Hepatocyte (in vitro differentiated cells): ENCODE data around the gene IDUA. TPM values are rescaled to one million over a fixed set of nuclear protein-coding genes. Genes with fewer than 3 reads are reported as not detected.

ENCODE experiments used
- DNase-seq: peaks from one replicate; pipeline ENCODE4 v3.0.0-alpha.2; 2016; ENCODE audit warnings: low spot score
- H2AFZ ChIP-seq: fragments of 200-600 bp; sonication (generic); 2 replicates; pipeline ENCODE4 v1.6.0; 2016; ENCODE audit warnings: antibody characterized with exemption, mild to moderate bottlenecking
- H3K27ac ChIP-seq: fragments of 200-600 bp; sonication (generic); 2 replicates; pipeline ENCODE4 v1.5.1; 2016; ENCODE audit warnings: mild to moderate bottlenecking
- H3K27me3 ChIP-seq: fragments of 200-600 bp; sonication (generic); 2 replicates; pipeline ENCODE4 v1.6.1; 2016
- H3K36me3 ChIP-seq: fragments of 200-600 bp; sonication (generic); replicated peaks from 2 replicates; pipeline ENCODE4 v1.5.1; 2016; ENCODE audit warnings: low read depth; ENCODE audit not compliant: insufficient read depth
- H3K4me1 ChIP-seq: fragments of 200-600 bp; sonication (generic); 2 replicates; pipeline ENCODE4 v1.5.1; 2016; ENCODE audit warnings: mild to moderate bottlenecking, moderate library complexity; ENCODE audit not compliant: insufficient read depth
- H3K4me2 ChIP-seq: fragments of 200-600 bp; sonication (generic); 2 replicates; pipeline ENCODE4 v1.6.0; 2016
- H3K4me3 ChIP-seq: fragments of 200-600 bp; sonication (generic); 2 replicates; pipeline ENCODE4 v1.5.1; 2016; ENCODE audit warnings: mild to moderate bottlenecking
- H3K79me2 ChIP-seq: fragments of 200-600 bp; sonication (generic); 2 replicates; pipeline ENCODE4 v1.6.0; 2017; ENCODE audit warnings: mild to moderate bottlenecking
- H3K9me2 ChIP-seq: fragments of 200-600 bp; sonication (generic); replicated peaks from 2 replicates; pipeline ENCODE4 v1.6.0; 2017; ENCODE audit warnings: mild to moderate bottlenecking; ENCODE audit not compliant: insufficient read depth
- H3K9me3 ChIP-seq: fragments of 200-600 bp; sonication (generic); 2 replicates; pipeline ENCODE4 v1.5.1; 2016; ENCODE audit warnings: low read depth, mild to moderate bottlenecking
- H4K20me1 ChIP-seq: fragments of 200-600 bp; sonication (generic); 2 replicates; pipeline ENCODE4 v1.6.0; 2016; ENCODE audit warnings: mild to moderate bottlenecking; ENCODE audit not compliant: insufficient read depth, poor library complexity, severe bottlenecking
- CTCF ChIP-seq: fragments of 200-600 bp; sonication (generic); IDR thresholded peaks from 2 replicates; pipeline ENCODE4 v1.5.1; 2016; ENCODE audit warnings: antibody characterized with exemption, mild to moderate bottlenecking; ENCODE audit not compliant: poor library complexity
- EZH2 ChIP-seq: fragments of 200-600 bp; sonication (generic); IDR thresholded peaks from 2 replicates; pipeline ENCODE4 v1.6.1; 2016; ENCODE audit warnings: antibody characterized with exemption, mild to moderate bottlenecking, borderline replicate concordance
- EZH2phosphoT487 ChIP-seq: fragments of 200-600 bp; sonication (generic); IDR thresholded peaks from one replicate; pipeline ENCODE4 v1.6.1; 2018; ENCODE audit warnings: antibody characterized with exemption, mild to moderate bottlenecking, low read depth, moderate library complexity; ENCODE audit not compliant: unreplicated experiment, severe bottlenecking
- WGBS: methylation state at CpG from one replicate; pipeline ENCODE4 v1.1.6; 2016; ENCODE audit warnings: low lambda C conversion rate; ENCODE audit errors: missing lambda C conversion rate; 5-methylcytosine and 5-hydroxymethylcytosine counted together
- polyA plus RNA-seq: library from polyadenylated mRNA; unstranded; fragments of >200 nt; fragmentation: Nextera tagmentation; extraction: Ambion mirVana; gene quantifications from 2 replicates; pipeline ENCODE4 v1.2.1, GENCODE V29; 2016
- total RNA-seq: library from RNA; depleted of rRNA; stranded (reverse); fragments of >200 nt; gene quantifications from 2 replicates; pipeline ENCODE4 v1.2.3, GENCODE V29; 2014

IDUA gene
- total and polyA plus RNA-seq, 2 experiments from 2014 or later = 13.1 to 82.6 TPM

GRCh38 chr4:1030559-1030958 is 43.7 kb downstream of the IDUA start:
- Histone ChIP-seq H2AFZ (no peak overlapping the region), H3K9me2 (no peaks in the 10 kb centered on the region), H3K4me2 (no peak overlapping the region), H3K9me3 (no peaks in the 10 kb centered on the region), H3K79me2 (no peaks in the 10 kb centered on the region), H3K4me1 (peaks cover 4% of the 10 kb centered on the region), H3K27ac (no peak overlapping the region), H3K36me3 (no peaks in the 10 kb centered on the region), H3K4me3 (no peak overlapping the region), H3K27me3 (no peaks in the 10 kb centered on the region), H4K20me1 (no peaks in the 10 kb centered on the region)
- TF ChIP-seq CTCF (no peak), EZH2 (no peak), EZH2phosphoT487 (no peak)
- no peak for DNase-seq
- 80% methylated on average over 15 of the region's 16 CpGs for WGBS

- Histone ChIP-seq H4K20me1 (no peaks in the 10 kb centered on the region), H3K79me2 (no peaks in the 10 kb centered on the region), H3K36me3 (no peaks in the 10 kb centered on the region), H3K27me3 (no peaks in the 10 kb centered on the region), H3K9me2 (no peaks in the 10 kb centered on the region), H3K4me2 (no peak overlapping the region), H3K4me1 (peaks cover 4% of the 10 kb centered on the region), H3K27ac (no peak overlapping the region), H3K4me3 (no peak overlapping the region), H2AFZ (no peak overlapping the region), H3K9me3 (no peaks in the 10 kb centered on the region)
- 84% methylated on average over 6 of the region's 8 CpGs for WGBS
- DNase-seq = no peak
- TF ChIP-seq EZH2phosphoT487 (no peak), EZH2 (no peak), CTCF (no peak)
Observed at GRCh38 chr4:1031346-1031745, 44.5 kb downstream of the IDUA start.

- Histone ChIP-seq H3K36me3 (no peaks in the 10 kb centered on the region), H3K9me2 (no peaks in the 10 kb centered on the region), H3K4me2 (no peak overlapping the region), H3K9me3 (no peaks in the 10 kb centered on the region), H3K27ac (no peak overlapping the region), H3K27me3 (no peaks in the 10 kb centered on the region), H2AFZ (no peak overlapping the region), H3K79me2 (no peaks in the 10 kb centered on the region), H3K4me1 (peaks cover 4% of the 10 kb centered on the region), H4K20me1 (no peaks in the 10 kb centered on the region), H3K4me3 (no peak overlapping the region)
- 83% methylated on average over 36 of the region's 37 CpGs for WGBS
- DNase-seq = no peak
- TF ChIP-seq EZH2 (no peak), EZH2phosphoT487 (no peak), CTCF (no peak)
Observed at GRCh38 chr4:1031956-1032795, 45.3 kb downstream of the IDUA start.
